NB4 (cell line): ENCODE data around the gene CDH23.

Experiments used
- POLR2A ChIP-seq: IDR thresholded peaks from 2 replicates; pipeline ENCODE4 v1.6.1; 2011; ENCODE audit warnings: mild to moderate bottlenecking; ENCODE audit not compliant: insufficient read length; ENCODE audit errors: extremely low read depth
- TF ChIP-seq, protein P1 (sequence below): IDR thresholded peaks from one replicate; pipeline ENCODE4 v1.5.1; 2012; ENCODE audit warnings: low read depth, low read length

- TF ChIP-seq, protein P1, sequence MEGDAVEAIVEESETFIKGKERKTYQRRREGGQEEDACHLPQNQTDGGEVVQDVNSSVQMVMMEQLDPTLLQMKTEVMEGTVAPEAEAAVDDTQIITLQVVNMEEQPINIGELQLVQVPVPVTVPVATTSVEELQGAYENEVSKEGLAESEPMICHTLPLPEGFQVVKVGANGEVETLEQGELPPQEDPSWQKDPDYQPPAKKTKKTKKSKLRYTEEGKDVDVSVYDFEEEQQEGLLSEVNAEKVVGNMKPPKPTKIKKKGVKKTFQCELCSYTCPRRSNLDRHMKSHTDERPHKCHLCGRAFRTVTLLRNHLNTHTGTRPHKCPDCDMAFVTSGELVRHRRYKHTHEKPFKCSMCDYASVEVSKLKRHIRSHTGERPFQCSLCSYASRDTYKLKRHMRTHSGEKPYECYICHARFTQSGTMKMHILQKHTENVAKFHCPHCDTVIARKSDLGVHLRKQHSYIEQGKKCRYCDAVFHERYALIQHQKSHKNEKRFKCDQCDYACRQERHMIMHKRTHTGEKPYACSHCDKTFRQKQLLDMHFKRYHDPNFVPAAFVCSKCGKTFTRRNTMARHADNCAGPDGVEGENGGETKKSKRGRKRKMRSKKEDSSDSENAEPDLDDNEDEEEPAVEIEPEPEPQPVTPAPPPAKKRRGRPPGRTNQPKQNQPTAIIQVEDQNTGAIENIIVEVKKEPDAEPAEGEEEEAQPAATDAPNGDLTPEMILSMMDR: no peak
- TF ChIP-seq POLR2A: no peak
Observed at GRCh38 chr10:71396084-71396710, 523 bp upstream of the CDH23 start.
